SU-DHL-6 (cell line): ENCODE measurements around the gene TEAD1.

Source experiments
- EZH2phosphoT487 ChIP-seq: fragments of 200-600 bp; sonication (generic), shearing (Covaris generic); conservative IDR thresholded peaks from 2 replicates; pipeline ENCODE4 v1.6.1; 2018; ENCODE audit warnings: mild to moderate bottlenecking, antibody characterized with exemption, low read length, moderate library complexity, mixed read lengths
- TF ChIP-seq, protein P1 (sequence below): fragments of 200-600 bp; sonication (generic); IDR thresholded peaks from one replicate; pipeline ENCODE4 v1.5.1; 2017; ENCODE audit warnings: antibody characterized with exemption, mild to moderate bottlenecking, low read length, moderate library complexity; ENCODE audit not compliant: insufficient read depth, poor library complexity, severe bottlenecking

DNA sequence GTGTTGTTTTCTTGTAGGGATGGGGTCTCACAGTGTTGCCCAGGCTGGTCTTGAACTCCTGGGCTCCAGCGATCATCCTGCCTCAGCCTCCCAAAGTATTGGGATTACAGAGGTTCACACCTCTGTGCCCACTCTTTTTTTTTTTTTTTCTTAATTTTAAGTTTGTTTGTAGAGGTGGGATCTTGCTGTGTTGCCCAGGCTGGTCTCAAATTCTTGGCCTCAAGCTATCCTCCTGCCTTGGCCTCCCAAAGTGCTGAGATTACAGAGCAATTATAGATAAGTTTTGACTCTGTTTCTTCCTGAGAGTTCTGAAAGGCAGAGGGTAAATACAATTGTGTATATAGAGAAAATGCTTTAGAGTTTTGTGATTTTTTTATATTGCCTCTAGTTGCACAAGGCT lies 160.4 kb downstream of the TEAD1 start:
- TF ChIP-seq, protein P1, sequence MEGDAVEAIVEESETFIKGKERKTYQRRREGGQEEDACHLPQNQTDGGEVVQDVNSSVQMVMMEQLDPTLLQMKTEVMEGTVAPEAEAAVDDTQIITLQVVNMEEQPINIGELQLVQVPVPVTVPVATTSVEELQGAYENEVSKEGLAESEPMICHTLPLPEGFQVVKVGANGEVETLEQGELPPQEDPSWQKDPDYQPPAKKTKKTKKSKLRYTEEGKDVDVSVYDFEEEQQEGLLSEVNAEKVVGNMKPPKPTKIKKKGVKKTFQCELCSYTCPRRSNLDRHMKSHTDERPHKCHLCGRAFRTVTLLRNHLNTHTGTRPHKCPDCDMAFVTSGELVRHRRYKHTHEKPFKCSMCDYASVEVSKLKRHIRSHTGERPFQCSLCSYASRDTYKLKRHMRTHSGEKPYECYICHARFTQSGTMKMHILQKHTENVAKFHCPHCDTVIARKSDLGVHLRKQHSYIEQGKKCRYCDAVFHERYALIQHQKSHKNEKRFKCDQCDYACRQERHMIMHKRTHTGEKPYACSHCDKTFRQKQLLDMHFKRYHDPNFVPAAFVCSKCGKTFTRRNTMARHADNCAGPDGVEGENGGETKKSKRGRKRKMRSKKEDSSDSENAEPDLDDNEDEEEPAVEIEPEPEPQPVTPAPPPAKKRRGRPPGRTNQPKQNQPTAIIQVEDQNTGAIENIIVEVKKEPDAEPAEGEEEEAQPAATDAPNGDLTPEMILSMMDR, result no peak
- TF ChIP-seq EZH2phosphoT487, result no peak
